Stimulated activated CD8-positive, alpha-beta memory T cell treated with anti-CD3 and anti-CD28 coated beads, Interleukin-12 subunit alpha, Interleukin-12 subunit beta, amount 100 ng/mL, for 1 hour (primary cell): ENCODE data around the gene CFAP99.

Source experiments
- DNase-seq: peaks from one replicate; pipeline ENCODE4 v3.0.0-alpha.2; 2020; ENCODE audit warnings: low read depth

CFAP99 gene

DNA sequence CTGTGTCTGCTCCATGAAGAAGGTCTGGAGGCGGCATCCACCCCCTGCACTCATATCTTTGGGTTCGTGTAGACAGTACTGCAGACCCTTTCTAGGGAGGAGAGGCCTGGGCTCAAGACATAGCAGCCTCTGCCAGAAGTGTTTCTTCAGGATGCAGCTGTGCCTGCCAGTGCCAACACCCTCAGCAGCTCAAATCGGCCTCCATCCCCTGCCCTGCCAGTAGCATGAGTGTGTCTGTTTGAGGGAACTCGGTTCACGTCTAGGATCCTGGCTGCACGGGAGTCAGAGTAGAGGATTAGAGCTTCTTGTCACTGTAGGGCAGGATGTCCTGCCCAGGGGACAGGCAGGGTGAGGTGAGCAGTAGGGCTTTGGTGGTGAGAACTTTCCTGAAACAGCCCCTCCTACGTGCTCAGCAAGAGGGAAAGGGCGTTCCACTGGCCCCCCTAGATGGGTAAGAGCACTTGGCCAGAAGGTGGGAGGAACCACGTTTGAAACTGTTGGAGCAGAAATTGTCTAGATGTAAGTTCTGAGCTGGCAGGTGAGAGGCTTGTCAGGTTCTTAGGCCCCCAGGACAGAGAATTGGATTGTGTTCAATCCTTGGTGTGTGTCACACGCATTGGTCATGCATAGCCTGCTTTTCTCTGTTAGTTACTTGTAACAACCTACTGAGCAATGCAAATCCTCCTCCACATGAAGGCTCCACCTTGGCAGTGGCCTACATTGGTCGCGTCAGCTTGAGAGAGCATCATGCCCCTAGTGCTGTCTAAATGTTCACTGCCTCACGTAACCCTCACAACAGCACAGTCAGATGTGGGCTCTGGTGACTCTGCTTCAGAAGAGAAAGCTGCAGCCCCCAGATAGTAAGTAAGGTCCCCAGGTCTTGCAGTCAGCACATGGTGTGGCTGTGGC is 91.8 kb downstream of the CFAP99 start:
- no peak for DNase-seq

DNA sequence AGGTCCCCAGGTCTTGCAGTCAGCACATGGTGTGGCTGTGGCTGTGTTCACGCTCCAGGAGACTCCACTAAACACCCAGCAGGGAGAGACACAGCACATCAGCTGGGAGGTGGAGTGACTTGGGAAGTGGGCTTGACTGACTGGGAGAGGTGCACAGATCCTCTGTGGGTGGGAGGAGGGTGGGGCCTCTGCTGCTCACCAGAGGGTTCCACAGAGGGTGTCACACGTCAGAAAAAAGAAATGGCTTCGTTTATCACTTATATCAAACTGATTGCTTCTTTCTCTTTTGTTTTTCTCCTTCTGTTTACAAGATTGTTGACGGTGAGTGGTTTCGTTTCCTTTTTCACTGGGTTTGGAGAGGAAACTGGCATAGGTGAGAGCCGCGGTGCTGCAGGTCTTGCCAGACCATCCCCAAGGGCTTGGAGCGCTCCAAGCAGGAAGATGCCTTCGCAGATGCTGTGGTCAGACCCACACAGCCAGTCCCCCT is 92.9 kb downstream of the CFAP99 start:
- DNase-seq: no peak
